GM20000 (cell line): ENCODE results near the gene PHETA2.
"Not testable (repeated sequence)": the region's sequence is repeated elsewhere in the genome, so short reads cannot be mapped to it uniquely, and the experiment has no call there.

Experiments
- DNase-seq: peaks from one replicate; pipeline ENCODE4 v3.0.0; 2012; ENCODE audit warnings: low spot score
- TF ChIP-seq, protein P1 (sequence below): IDR thresholded peaks from 2 replicates; pipeline ENCODE4 v1.5.1; 2012; ENCODE audit warnings: mild to moderate bottlenecking, control low read depth; ENCODE audit errors: extremely low read depth, missing control alignments

The PHETA2 gene

DNA sequence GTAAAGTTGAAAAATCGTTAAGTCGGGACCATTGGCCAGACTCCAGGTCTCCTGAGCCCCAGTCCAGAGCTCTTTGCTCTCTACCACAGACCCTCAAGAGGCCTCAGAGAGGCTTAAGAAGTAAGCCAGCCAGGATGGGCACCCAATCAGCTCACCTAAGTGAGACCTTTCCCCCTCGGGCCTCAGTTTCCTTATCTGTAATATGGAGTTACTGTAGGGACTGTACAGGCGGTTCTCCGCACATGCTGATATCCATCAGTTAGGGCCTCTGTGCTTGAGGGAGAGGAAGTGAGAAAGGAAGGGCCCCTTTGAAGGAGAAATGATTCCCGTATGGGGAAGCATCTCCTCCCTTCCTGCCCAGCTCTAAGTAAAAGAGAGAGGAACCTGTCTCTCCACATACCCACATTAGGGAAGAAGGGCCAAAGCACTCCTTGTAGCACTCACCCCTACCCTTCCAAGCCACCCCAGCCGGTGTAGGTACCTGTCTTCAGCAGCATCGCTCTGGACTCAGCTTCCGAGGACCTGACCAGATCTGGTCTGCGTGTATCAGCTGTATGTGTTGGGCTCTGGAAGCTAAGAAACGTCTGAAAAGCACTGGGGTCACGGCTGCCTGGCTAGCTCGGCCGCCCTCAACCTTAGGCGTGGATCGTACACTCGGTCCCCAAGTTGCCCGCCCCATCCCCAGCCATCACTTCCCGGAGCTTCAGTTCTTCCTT is 4.1 kb upstream of the PHETA2 start:
- TF ChIP-seq, protein P1, sequence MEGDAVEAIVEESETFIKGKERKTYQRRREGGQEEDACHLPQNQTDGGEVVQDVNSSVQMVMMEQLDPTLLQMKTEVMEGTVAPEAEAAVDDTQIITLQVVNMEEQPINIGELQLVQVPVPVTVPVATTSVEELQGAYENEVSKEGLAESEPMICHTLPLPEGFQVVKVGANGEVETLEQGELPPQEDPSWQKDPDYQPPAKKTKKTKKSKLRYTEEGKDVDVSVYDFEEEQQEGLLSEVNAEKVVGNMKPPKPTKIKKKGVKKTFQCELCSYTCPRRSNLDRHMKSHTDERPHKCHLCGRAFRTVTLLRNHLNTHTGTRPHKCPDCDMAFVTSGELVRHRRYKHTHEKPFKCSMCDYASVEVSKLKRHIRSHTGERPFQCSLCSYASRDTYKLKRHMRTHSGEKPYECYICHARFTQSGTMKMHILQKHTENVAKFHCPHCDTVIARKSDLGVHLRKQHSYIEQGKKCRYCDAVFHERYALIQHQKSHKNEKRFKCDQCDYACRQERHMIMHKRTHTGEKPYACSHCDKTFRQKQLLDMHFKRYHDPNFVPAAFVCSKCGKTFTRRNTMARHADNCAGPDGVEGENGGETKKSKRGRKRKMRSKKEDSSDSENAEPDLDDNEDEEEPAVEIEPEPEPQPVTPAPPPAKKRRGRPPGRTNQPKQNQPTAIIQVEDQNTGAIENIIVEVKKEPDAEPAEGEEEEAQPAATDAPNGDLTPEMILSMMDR: no peak
- no peak for DNase-seq

DNA sequence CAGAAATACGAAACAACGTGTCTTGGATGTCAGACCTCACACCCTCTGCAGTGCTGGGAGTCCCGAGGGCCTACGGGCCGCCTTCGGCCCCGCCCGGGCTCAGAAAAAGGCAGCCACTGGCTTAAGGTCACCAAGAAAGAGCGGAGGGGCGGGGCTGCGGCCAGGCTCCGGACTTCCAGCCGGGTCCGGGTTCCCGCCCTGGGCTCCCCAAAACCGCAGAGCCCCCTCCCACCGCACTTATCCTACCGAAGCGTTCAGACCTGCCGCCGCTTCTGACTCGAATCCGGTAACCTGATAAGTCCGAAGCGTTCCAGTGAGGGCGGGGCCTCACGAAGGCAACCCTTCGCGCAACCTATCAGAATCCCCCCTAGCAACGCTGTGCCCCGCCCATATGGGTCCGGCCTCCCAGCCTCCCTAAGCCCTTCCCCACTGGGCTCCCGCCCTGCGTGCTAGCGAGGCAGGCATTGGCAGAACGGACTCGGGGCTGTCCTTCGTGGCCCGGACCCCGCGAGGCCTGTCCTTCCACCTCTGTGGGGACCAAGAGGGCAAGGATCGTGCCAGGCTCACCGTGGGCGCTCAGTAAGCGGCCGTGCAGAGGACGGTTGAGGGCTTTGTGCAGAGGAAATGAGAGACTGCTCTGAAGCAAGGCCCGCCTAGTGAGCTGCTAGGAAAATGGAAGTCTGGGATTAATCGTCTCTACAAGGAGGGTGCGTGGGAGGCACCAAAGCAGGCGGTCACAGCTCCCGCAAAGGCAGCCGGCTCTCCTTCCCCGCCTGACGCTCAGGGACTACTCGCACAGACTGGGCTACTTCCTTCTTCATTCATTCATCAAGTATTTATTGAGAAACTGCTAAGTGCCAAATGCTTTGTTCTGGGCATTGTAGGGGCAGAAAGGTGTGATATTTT is 3.3 kb upstream of the PHETA2 start, which contains the start of gene NAGA:
Gene NAGA, minus strand, starts transcription at position 296 of the 906 bp plus-strand sequence. CDS start 515 bp downstream, outside the sequence.
- TF ChIP-seq, protein P1: no peak
- peak; percentile 95 for DNase-seq

DNA sequence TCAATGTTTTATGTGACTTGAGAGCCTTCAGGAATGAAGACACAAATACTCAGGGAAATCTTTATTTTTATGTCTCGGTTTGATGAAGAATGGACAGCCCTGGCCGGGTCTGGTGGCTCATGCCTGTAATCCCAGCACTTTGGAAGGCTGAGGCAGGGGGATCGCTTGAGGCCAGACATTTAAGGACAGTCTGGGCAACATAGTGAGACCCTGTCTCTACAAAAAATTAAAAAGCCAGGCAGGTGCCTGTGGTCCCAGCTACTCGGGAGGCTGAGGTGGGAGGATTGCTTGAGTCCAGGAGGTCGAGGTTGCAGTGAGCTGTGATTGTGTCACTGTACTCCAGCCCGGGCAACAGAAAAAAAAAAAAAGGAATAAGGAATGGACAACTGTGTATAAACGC is 2.5 kb upstream of the PHETA2 start:
- DNase-seq: not testable (repeated sequence)

DNA sequence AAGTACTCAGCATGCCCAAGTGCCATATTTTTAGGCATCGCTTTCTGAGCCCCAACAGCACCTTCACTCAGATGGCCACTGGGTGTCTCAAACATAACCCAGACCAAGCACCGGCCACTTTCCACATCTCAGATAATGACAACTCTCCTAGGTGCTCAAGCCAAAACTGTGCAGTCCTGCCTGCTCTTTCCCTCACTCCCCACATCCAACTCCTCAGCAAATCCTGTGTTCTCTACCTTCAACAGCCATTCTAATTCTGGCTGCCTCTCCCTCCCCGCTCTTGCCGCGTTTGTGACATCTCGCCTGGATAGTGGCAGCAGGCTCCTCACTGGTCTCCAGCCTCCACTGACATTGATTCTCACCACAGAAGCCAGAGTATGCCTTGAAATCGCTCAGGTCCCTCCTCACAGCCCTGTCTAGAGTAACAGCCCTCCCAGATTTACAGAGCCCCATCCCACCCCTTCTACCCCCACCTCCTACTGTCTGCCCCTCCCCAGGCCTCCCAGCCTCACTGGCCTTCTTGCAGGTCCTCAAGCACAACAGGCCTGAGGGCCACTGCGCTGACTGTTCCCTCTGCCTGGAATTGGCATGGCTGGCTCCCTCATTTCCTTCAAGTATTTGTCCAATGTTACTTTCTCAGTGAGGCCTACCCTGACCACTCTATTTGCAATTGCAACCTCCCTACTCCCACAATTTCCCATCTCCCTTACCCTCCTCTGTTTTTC is 1.3 kb upstream of the PHETA2 start:
- no peak for DNase-seq
- TF ChIP-seq, protein P1: no peak

DNA sequence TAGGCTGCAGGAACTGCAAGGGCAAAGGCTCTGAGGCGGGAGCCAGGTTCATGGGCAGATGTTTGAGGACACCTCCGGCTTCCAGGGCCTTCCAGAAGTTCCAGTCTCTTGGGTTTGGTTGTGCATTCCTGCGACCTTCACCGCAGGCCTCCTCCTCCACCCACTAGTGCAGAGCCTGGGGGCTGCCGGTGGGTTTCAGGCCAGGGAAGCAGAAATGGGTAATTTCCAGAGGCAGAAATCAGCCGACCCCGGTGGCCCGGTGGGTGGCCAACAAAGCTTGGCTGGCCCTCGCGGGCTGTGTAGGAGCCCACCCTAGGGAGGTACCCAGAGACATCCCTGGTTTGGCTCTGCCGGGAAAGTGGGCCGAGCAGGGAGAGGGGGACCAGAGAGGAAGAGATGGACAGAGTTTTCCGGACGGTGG is 417 bp upstream of the PHETA2 start:
- no peak for DNase-seq
- TF ChIP-seq, protein P1: no peak

DNA sequence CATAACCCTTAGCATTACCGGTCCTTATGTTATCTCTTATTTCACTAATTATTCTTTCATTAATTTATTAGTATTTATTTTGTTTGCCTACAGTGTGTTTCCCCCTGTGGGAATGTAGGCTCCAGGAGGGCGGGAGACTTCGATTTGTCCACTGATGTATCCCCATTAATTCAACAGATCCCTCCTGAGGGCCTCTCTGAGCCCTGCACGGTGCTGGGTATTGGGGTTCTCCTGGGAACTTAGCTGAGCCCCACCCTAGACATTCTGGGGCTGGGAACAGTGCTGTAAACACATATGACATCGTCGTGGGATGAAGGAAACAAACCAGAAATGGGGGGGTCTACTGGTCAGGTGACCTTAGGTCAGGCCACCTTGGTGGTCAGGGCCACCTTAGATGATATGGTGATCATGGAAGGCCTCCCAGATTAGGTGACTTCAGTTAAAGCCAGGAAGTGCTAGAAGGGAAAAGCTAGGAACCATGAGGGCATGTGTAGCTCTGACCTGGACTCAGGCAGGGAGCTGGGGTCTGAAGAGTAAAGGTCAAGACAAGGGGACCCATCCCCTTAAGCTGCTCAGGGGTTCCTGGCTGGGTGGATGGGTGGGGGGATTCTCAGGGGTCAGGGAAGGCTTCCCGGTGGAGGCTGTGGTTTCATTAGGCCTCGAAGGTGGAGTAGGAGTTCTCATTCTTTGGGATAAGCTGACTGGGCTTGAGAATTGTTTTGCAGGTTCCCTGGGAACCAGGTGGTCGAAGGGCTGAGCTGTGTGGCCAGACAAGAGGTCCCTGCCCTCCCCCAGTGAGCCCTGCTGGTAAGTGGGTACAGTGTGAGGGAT is 1.0 kb downstream of the PHETA2 start:
- DNase-seq: no peak
- TF ChIP-seq, protein P1: no peak

DNA sequence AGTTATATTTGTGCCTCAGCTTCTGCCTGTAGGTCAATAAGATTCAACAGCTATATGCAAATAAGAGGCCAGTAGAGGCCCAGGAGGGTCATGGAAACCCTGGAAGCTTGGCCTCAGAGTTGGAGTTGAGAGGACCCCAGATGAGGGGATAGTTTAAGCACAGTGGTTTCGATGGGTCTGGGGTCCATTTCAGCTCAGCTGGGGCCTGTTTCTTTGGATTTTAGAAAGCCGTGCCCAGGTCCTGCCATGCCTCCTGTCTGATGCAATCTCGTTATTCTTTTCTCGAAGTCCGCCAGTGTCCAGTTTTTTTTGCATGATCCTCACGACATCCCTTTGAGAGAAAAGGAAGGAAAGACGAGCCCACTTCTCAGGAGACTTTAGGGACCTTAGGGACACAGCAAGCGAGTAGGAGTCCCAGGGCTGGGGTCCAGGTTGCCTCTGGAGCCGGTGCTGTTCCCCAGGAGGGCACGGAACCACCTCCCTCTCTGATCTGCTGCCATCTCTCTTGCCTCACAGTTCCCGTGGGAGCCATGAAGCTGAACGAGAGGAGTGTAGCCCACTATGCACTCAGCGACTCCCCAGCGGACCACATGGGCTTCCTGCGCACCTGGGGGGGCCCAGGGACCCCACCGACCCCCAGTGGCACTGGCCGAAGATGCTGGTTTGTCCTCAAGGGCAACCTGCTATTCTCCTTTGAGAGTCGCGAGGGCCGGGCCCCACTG is 2.9 kb downstream of the PHETA2 start:
- DNase-seq: no peak
- TF ChIP-seq, protein P1: no peak
